ENCODE data around the gene BCKDHA. TPM values are rescaled to one million over a fixed set of nuclear protein-coding genes. Genes with fewer than 3 reads are reported as not detected.

BCKDHA gene
- total and polyA plus RNA-seq, 9 of the 15 experiments (the other 6 are each of a cell fraction or from before 2014, with no cell fraction given): 4.5 to 52.5 (median 14.1) TPM

GRCh38 chr19:41447732-41448332 is 50.2 kb downstream of the BCKDHA start:
- FAIRE-seq (no peak), ATAC-seq (no peak), DNase-seq (ENCODE audit: extremely low read depth in 1 of 4, low spot score in 3 of 4) (no peak)
- no peak overlapping the region for H2AFZ ChIP-seq (ENCODE audit: low read depth, low read length)
- no peaks in the 10 kb centered on the region for H3K9me1 ChIP-seq (ENCODE audit: control insufficient read depth, insufficient read depth, low read length)
- no peak overlapping the region for H3K9ac ChIP-seq (ENCODE audit: insufficient read depth in 1 of 2, low read depth in 2 of 2, low read length in 2 of 2)
- 45% methylated on average over 12 of the region's 12 CpGs for WGBS (ENCODE audit: insufficient coverage, low coverage, missing lambda C conversion rate)
- ChIA-PET CTCF (ENCODE audit: low intra/inter-chr PET ratio) (interaction anchor here (0.6 to 1.0 kb wide), 2 partner anchors 94 to 121 kb away, joined by 3 to 5 read pairs; no protein-coding TSS in a partner anchor), POLR2A (interaction anchor here (0.6 to 1.4 kb wide), 2 partner anchors 9 to 536 kb away, joined by 3 to 8 read pairs; no protein-coding TSS in a partner anchor)
- no peak overlapping the region for H3K27ac ChIP-seq (ENCODE audit: extremely low read depth, low read depth, low read length)
- H3K4me1 ChIP-seq (replicated peaks in 1 of 2; ENCODE audit: control insufficient read depth in 2 of 2, insufficient read depth in 2 of 2, low read length in 2 of 2): peaks cover 0 to 11% of the 10 kb centered on the region in 2 experiments; a peak in 2 of 5 replicates
- H3K4me2 ChIP-seq (ENCODE audit: insufficient read depth, low read length): no peak overlapping the region
- no peaks in the 10 kb centered on the region for H3K36me3 ChIP-seq (ENCODE audit: control insufficient read depth, insufficient read depth, low read length)
- H4K20me1 ChIP-seq (replicated peaks; ENCODE audit: control insufficient read depth, insufficient read depth, low read length): no peaks in the 10 kb centered on the region
- BruUV-seq (replicated peaks): no TSS peak
- no peak overlapping the region for H3K4me3 ChIP-seq
- intact Hi-C loops (cut with micrococcal nuclease) (loop anchor here (10.0 kb wide), 1 partner anchor 243 kb away; no protein-coding TSS in a partner anchor), in situ Hi-C loops (cut with MboI) (loop anchor here (5.0 kb wide), 1 partner anchor 124 kb away; no protein-coding TSS in a partner anchor)
- H3K27me3 ChIP-seq (ENCODE audit: control insufficient read depth in 2 of 2, insufficient read depth in 2 of 2, low read length in 2 of 2): peaks cover 4 to 19% of the 10 kb centered on the region in 2 experiments; a peak in 4 of 5 replicates
- peaks cover 4% of the 10 kb centered on the region for H3K9me3 ChIP-seq (replicated peaks; ENCODE audit: control insufficient read depth, insufficient read depth, low read depth, low read length)
- H3K79me2 ChIP-seq (ENCODE audit: control insufficient read depth, insufficient read depth, low read length): no peaks in the 10 kb centered on the region
- TF ChIP-seq ZBTB5 (IDR thresholded peaks at IDR 0.05) (no peak), TAF15 (IDR thresholded peaks at IDR 0.05; ENCODE audit: low read depth, low read length) (no peak), ZNF589 (CRISPR knock-in tag; IDR thresholded peaks at IDR 0.05; ENCODE audit: low read depth) (no peak), ZBTB7A (IDR thresholded peaks at IDR 0.05; ENCODE audit: borderline replicate concordance, control insufficient read depth, low read depth, low read length) (no peak), ZNF449 (CRISPR knock-in tag; IDR thresholded peaks at IDR 0.05) (no peak), PRDM10 (IDR thresholded peaks at IDR 0.05; ENCODE audit: partially characterized antibody) (peak; percentile 9), ZNF592 (IDR thresholded peaks at IDR 0.05) (no peak), BHLHE40 (IDR thresholded peaks at IDR 0.05; ENCODE audit: low read length) (no peak)

All from K562 (cell line).